Natural killer cell (primary cell): Measurements from ENCODE around the gene KCNK2. TPM values are rescaled to one million over a fixed set of nuclear protein-coding genes. Genes with fewer than 3 reads are reported as not detected.

ENCODE experiments used
- ATAC-seq, 3 donors: fragments of 150-1000 bp in 2 of 3; fragments of 200-7000 bp in 1 of 3; cut with Tn5 transposase; 1 replicate in 1 of 3; 2 replicates in 2 of 3; pipeline ENCODE4 v1.10.0; 2021; ENCODE audit warnings: mild to moderate bottlenecking in 2 of 3, moderate library complexity in 2 of 3
- DNase-seq, 2 donors: peaks; one replicate each; pipeline versions ENCODE4 v3.0.0 to v3.0.0-alpha.2; 2013 to 2021; ENCODE audit warnings: mixed read lengths in 1 of 2
- H3K27ac ChIP-seq: one replicate; pipeline ENCODE4 v1.5.1; 2013; ENCODE audit warnings: mild to moderate bottlenecking, low read length
- H3K27me3 ChIP-seq: one replicate; pipeline ENCODE4 v1.6.1; 2013; ENCODE audit warnings: low read length; ENCODE audit not compliant: control insufficient read depth, insufficient read depth
- H3K36me3 ChIP-seq: one replicate; pipeline ENCODE4 v1.6.1; 2013; ENCODE audit warnings: low read length; ENCODE audit not compliant: control insufficient read depth, insufficient read depth
- H3K4me1 ChIP-seq: one replicate; pipeline ENCODE4 v1.6.1; 2013; ENCODE audit warnings: low read length; ENCODE audit not compliant: control insufficient read depth, insufficient read depth
- H3K4me3 ChIP-seq: one replicate; pipeline ENCODE4 v1.5.1; 2013; ENCODE audit warnings: low read length
- H3K9me3 ChIP-seq: one replicate; pipeline ENCODE4 v1.6.1; 2013; ENCODE audit warnings: low read length; ENCODE audit not compliant: control insufficient read depth, insufficient read depth
- H3K27ac Mint-ChIP-seq, 2 donors: one replicate each; pipeline ENCODE4 v1.8.0; 2022; ENCODE audit warnings: mild to moderate bottlenecking in 2 of 2, mixed read lengths in 2 of 2, moderate library complexity in 1 of 2
- H3K27me3 Mint-ChIP-seq, 2 donors: one replicate each; pipeline ENCODE4 v1.8.0; 2022; ENCODE audit warnings: low read depth in 2 of 2, mixed read lengths in 2 of 2
- H3K36me3 Mint-ChIP-seq: one replicate; pipeline ENCODE4 v1.8.0; 2022; ENCODE audit warnings: mixed read lengths
- H3K4me1 Mint-ChIP-seq, 2 donors: one replicate each; pipeline ENCODE4 v1.8.0; 2022; ENCODE audit warnings: mixed read lengths in 2 of 2
- H3K4me3 Mint-ChIP-seq: one replicate; pipeline ENCODE4 v1.8.0; 2022; ENCODE audit warnings: mild to moderate bottlenecking, moderate library complexity, mixed read lengths
- H3K9me3 Mint-ChIP-seq, 2 donors: one replicate each; pipeline ENCODE4 v1.8.0; 2022; ENCODE audit warnings: mixed read lengths in 2 of 2
- CTCF ChIP-seq: fragments of 200-600 bp; IDR thresholded peaks from one replicate; pipeline ENCODE4 v1.8.0; 2022; ENCODE audit warnings: antibody characterized with exemption
- WGBS: methylation state at CpG from one replicate; pipeline ENCODE4 v1.1.7; 2013; ENCODE audit warnings: missing lambda C conversion rate; ENCODE audit not compliant: insufficient coverage; 5-methylcytosine and 5-hydroxymethylcytosine counted together
- intact Hi-C: fragments of 100-400 bp; cut with micrococcal nuclease; formaldehyde crosslinking; loops from one replicate; pipeline ENCODE4 v1.14.2; 2022
- total RNA-seq, 4 donors: library from RNA; stranded (reverse); fragments of 120-200 nt in 1 of 4; gene quantifications; one replicate each; pipeline versions ENCODE4 v1.2.3 to v1.2.4, GENCODE V29; 2013 to 2022

Gene KCNK2
- total RNA-seq, 3 donors from 2014 or later (not counting 1 experiment from before 2014, with no cell fraction given) = not detected

GRCh38 chr1:215109171-215109570, 26.6 kb downstream of the KCNK2 start:
- TF ChIP-seq CTCF = no peak
- DNase-seq (no peak), ATAC-seq (no peak)
- intact Hi-C loops = no loop called here
- WGBS = 78% methylated on average over 1 of the region's 5 CpGs
- H3K27ac Mint-ChIP-seq = no peak overlapping the region
- no peaks in the 10 kb centered on the region for H3K4me1 Mint-ChIP-seq
- no peak overlapping the region for H3K27ac ChIP-seq
- no peaks in the 10 kb centered on the region for H3K27me3 ChIP-seq
- H3K4me1 ChIP-seq = no peaks in the 10 kb centered on the region
- H3K27me3 Mint-ChIP-seq = no peaks in the 10 kb centered on the region
- peaks cover 5% of the 10 kb centered on the region for H3K9me3 ChIP-seq
- H3K9me3 Mint-ChIP-seq = peaks cover 9 to 12% of the 10 kb centered on the region in 2 donors
- no peaks in the 10 kb centered on the region for H3K36me3 ChIP-seq
- no peak overlapping the region for H3K4me3 ChIP-seq
- H3K36me3 Mint-ChIP-seq = no peaks in the 10 kb centered on the region
- H3K4me3 Mint-ChIP-seq = no peak overlapping the region

DNA sequence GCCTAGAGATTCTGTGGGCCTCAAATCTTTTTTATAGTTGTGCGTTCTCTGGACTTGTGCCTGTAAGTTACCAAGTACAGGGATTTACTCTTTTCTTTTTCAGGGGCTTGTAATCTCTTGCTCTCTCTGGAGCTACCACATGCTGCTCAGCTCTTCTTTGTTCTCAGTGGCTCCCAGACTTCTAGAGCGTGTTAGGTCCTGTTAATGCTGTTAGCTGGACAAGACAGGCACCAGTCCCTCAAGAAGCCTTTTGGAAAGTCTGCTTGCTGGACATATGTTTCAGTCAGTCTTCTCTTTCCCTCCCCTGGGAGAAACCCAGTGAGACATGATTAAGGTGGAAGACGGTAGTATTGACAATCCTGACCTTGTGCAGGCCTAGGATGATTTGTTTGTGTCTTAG, 29.4 kb downstream of the KCNK2 start:
- WGBS = 88% methylated on average over 3 of the region's 3 CpGs
- DNase-seq = no peak

DNA sequence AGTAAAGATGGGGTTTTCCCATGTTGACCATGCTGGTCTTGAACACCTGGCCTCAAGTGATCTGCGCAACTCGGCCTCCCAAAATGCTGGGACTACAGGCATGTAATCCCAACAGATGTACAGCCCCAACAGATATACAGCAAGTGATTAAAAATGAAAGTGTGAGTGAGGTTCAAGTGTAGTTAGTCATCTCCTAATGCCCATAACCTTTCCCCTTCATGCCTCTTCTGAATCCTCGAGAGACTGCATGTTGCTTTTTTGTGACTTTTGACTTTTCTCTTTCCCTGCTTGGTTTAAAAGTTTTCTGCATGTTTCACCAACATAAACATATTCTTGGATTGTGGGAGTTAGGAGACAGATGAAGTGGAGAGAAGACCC, 31.2 kb downstream of the KCNK2 start:
- WGBS = 80% methylated on average over 2 of the region's 3 CpGs
- intact Hi-C loops = no loop called here
- no peaks in the 10 kb centered on the region for H3K4me1 Mint-ChIP-seq
- H3K36me3 Mint-ChIP-seq = no peaks in the 10 kb centered on the region
- no peak overlapping the region for H3K4me3 Mint-ChIP-seq
- H3K27me3 Mint-ChIP-seq = no peaks in the 10 kb centered on the region
- Histone ChIP-seq H3K36me3 (no peaks in the 10 kb centered on the region), H3K4me3 (no peak overlapping the region), H3K27me3 (no peaks in the 10 kb centered on the region), H3K9me3 (no peaks in the 10 kb centered on the region), H3K27ac (no peak overlapping the region), H3K4me1 (no peaks in the 10 kb centered on the region)
- H3K9me3 Mint-ChIP-seq = peaks cover 13 to 14% of the 10 kb centered on the region in 2 donors
- no peak for DNase-seq
- no peak for ATAC-seq
- H3K27ac Mint-ChIP-seq = no peak overlapping the region
- no peak for TF ChIP-seq CTCF

More for the DNA sequence above, 29.4 kb downstream of the KCNK2 start:
- Mint-ChIP-seq H3K4me1 (no peaks in the 10 kb centered on the region), H3K36me3 (no peaks in the 10 kb centered on the region), H3K27ac (no peak overlapping the region), H3K9me3 (peaks cover 10% of the 10 kb centered on the region in 2 donors), H3K27me3 (no peaks in the 10 kb centered on the region), H3K4me3 (no peak overlapping the region)
- Histone ChIP-seq H3K4me1 (no peaks in the 10 kb centered on the region), H3K36me3 (no peaks in the 10 kb centered on the region), H3K4me3 (no peak overlapping the region), H3K9me3 (peaks cover 5% of the 10 kb centered on the region), H3K27ac (no peak overlapping the region), H3K27me3 (no peaks in the 10 kb centered on the region)
- ATAC-seq = no peak
- TF ChIP-seq CTCF = no peak
- intact Hi-C loops = no loop called here

GRCh38 chr1:215114154-215114933, 31.8 kb downstream of the KCNK2 start:
- H3K4me1 Mint-ChIP-seq = no peaks in the 10 kb centered on the region
- H3K27ac ChIP-seq = no peak overlapping the region
- no peak overlapping the region for H3K4me3 ChIP-seq
- intact Hi-C loops = no loop called here
- no peak overlapping the region for H3K27ac Mint-ChIP-seq
- no peak for DNase-seq
- TF ChIP-seq CTCF = no peak
- H3K27me3 ChIP-seq = no peaks in the 10 kb centered on the region
- no peaks in the 10 kb centered on the region for H3K36me3 Mint-ChIP-seq
- H3K27me3 Mint-ChIP-seq = no peaks in the 10 kb centered on the region
- H3K9me3 Mint-ChIP-seq = peaks cover 12 to 13% of the 10 kb centered on the region in 2 donors
- H3K4me1 ChIP-seq = no peaks in the 10 kb centered on the region
- WGBS = 63% methylated on average over 2 of the region's 2 CpGs
- H3K9me3 ChIP-seq = no peaks in the 10 kb centered on the region
- no peaks in the 10 kb centered on the region for H3K36me3 ChIP-seq
- no peak for ATAC-seq
- H3K4me3 Mint-ChIP-seq = no peak overlapping the region
